ENCODE results near the gene BCL2A1. TPM values are rescaled to one million over a fixed set of nuclear protein-coding genes. Genes with fewer than 3 reads are reported as not detected.

BCL2A1 gene
- total RNA-seq, 1 donor from 2014 or later, result 1.7 TPM

DNA sequence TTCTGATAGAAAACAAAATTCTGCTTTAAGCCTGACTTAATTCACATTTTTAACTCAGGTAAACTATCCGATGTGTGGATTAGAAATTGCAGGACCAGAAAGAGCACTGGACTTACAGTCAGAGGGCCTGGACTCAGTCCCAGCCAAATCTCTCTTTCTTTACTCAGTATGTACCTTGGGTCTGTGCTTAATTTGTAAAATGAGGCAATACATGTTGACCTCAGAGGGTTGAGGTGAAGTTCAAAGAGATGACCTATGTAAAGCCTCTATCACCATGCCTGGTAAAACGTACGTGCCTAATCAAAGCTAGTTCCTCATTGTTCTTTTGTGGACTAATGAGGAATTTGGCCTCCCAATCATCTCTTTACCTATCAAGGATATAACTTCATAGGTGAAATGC is 1.9 kb upstream of the BCL2A1 start:
- Histone ChIP-seq H3K27me3 (no peaks in the 10 kb centered on the region), H3K27ac (no peak overlapping the region), H3K4me3 (no peak overlapping the region), H3K9me3 (no peaks in the 10 kb centered on the region), H3K36me3 (no peaks in the 10 kb centered on the region), H3K4me1 (no peaks in the 10 kb centered on the region)
- intact Hi-C loops (cut with DNase I), result no loop called here
- TF ChIP-seq POLR2A (IDR thresholded peaks at IDR 0.05), result no peak
- DNase-seq (ENCODE audit: extremely low spot score in 2 of 2), result no peak

DNA sequence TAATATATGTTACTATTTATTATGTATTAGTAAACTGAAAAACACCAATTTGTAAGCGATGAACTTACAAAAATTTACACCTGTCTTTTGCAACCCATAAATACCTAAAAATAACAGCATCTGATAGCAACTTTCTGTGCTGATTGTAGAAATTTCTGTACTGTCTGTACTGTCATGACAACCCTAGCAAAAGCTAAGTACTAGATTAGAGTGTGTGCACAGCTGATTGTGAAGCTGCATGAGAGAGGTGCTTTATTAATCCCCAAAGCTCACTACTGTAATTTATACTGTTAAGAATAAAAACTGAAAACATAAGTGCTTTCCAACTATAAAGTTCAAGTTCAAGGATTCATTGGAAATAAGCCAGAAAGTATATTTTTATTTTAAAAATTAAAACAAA is 815 bp downstream of the BCL2A1 start:
- Histone ChIP-seq H3K27ac (no peak overlapping the region), H3K4me1 (no peaks in the 10 kb centered on the region), H3K36me3 (no peaks in the 10 kb centered on the region), H3K27me3 (no peaks in the 10 kb centered on the region), H3K9me3 (no peaks in the 10 kb centered on the region), H3K4me3 (no peak overlapping the region)
- intact Hi-C loops (cut with DNase I), result no loop called here
- TF ChIP-seq POLR2AphosphoS5 (IDR thresholded peaks at IDR 0.05; ENCODE audit: insufficient read depth in 1 of 2, low read depth in 1 of 2) (no peak), POLR2A (IDR thresholded peaks at IDR 0.05) (no peak)
- TF ChIP-seq, protein P1, sequence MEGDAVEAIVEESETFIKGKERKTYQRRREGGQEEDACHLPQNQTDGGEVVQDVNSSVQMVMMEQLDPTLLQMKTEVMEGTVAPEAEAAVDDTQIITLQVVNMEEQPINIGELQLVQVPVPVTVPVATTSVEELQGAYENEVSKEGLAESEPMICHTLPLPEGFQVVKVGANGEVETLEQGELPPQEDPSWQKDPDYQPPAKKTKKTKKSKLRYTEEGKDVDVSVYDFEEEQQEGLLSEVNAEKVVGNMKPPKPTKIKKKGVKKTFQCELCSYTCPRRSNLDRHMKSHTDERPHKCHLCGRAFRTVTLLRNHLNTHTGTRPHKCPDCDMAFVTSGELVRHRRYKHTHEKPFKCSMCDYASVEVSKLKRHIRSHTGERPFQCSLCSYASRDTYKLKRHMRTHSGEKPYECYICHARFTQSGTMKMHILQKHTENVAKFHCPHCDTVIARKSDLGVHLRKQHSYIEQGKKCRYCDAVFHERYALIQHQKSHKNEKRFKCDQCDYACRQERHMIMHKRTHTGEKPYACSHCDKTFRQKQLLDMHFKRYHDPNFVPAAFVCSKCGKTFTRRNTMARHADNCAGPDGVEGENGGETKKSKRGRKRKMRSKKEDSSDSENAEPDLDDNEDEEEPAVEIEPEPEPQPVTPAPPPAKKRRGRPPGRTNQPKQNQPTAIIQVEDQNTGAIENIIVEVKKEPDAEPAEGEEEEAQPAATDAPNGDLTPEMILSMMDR (IDR thresholded peaks at IDR 0.05), result no peak
- no peak for DNase-seq (ENCODE audit: extremely low spot score in 2 of 2)

- no peak overlapping the region for H3K4me3 ChIP-seq
- H3K36me3 ChIP-seq, result no peaks in the 10 kb centered on the region
- no peaks in the 10 kb centered on the region for H3K27me3 ChIP-seq
- H3K9me3 ChIP-seq, result no peaks in the 10 kb centered on the region
- intact Hi-C loops (cut with DNase I), result no loop called here
- TF ChIP-seq, protein P1 (IDR thresholded peaks at IDR 0.05), result no peak
- TF ChIP-seq POLR2AphosphoS5 (IDR thresholded peaks at IDR 0.05; ENCODE audit: insufficient read depth in 1 of 2, low read depth in 1 of 2) (no peak), POLR2A (IDR thresholded peaks at IDR 0.05) (no peak)
- H3K27ac ChIP-seq, result no peak overlapping the region
- no peaks in the 10 kb centered on the region for H3K4me1 ChIP-seq
- no peak for DNase-seq (ENCODE audit: extremely low spot score in 2 of 2)
These were observed 1.9 kb downstream of the BCL2A1 start for GRCh38 chr15:79969146-79969545.

DNA sequence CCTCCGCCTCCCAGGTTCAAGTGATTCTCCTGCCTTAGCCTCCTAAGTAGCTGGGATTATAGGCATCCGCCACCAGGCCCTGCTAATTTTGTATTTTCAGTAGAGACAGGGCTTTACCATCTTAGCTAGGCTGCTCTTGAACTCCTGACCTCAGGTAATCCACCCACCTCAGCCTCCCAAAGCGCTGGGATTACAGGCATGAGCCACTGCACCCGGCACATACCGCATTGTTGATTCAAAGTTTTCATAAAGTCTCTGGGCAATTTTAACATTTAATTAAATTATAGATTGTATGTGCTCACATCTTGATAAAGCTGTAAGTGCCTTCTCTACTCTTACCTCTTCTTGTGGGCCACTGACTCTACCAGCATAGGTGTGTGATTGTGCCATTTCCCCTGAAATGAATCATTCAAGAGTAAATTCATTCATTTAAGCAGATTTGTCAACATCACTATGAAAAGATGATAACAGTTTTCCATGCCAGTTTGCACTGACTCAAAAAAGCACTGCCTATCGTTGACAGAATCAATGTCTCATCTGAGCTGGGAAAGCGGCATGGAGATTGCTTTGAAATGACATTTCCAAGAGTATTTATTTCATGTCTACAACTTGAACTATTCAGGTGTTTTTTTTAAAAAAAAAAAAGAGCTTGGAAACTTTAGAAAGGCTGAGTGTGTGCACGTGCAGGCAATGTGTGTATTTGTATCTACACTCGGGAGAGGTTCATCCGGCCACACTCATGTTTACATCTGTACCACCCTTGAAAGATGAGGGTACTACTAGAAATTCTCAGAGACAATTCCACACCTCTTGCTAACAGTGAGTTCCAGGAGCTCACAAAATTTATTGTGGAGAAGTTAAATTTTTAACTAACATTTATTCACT is 3.5 kb downstream of the BCL2A1 start:
- Histone ChIP-seq H3K4me3 (no peak overlapping the region), H3K4me1 (no peaks in the 10 kb centered on the region), H3K27ac (no peak overlapping the region), H3K9me3 (no peaks in the 10 kb centered on the region), H3K27me3 (no peaks in the 10 kb centered on the region), H3K36me3 (no peaks in the 10 kb centered on the region)
- intact Hi-C loops (cut with DNase I), result no loop called here
- DNase-seq (ENCODE audit: extremely low spot score in 2 of 2), result no peak
- TF ChIP-seq, protein P1 (IDR thresholded peaks at IDR 0.05), result no peak
- TF ChIP-seq POLR2A (IDR thresholded peaks at IDR 0.05) (no peak), POLR2AphosphoS5 (IDR thresholded peaks at IDR 0.05; ENCODE audit: insufficient read depth in 1 of 2, low read depth in 1 of 2) (no peak)

GRCh38 chr15:79966634-79967297 is 4.2 kb downstream of the BCL2A1 start:
- Histone ChIP-seq H3K27me3 (no peaks in the 10 kb centered on the region), H3K4me3 (no peak overlapping the region), H3K27ac (no peak overlapping the region), H3K9me3 (no peaks in the 10 kb centered on the region), H3K36me3 (no peaks in the 10 kb centered on the region), H3K4me1 (no peaks in the 10 kb centered on the region)
- intact Hi-C loops (cut with DNase I), result no loop called here
- DNase-seq (ENCODE audit: extremely low spot score in 2 of 2), result no peak
- TF ChIP-seq POLR2AphosphoS5 (IDR thresholded peaks at IDR 0.05; ENCODE audit: insufficient read depth in 1 of 2, low read depth in 1 of 2) (no peak), POLR2A (IDR thresholded peaks at IDR 0.05) (no peak)
- TF ChIP-seq, protein P1 (IDR thresholded peaks at IDR 0.05), result no peak

Data from vagina (tissue), 2 donors.